Body of pancreas (tissue), 4 donors: ENCODE measurements around the gene CTNNA2.

Experiments used
- POLR2A ChIP-seq, 3 donors: fragments of 450-650 bp; IDR thresholded peaks; one replicate each; pipeline ENCODE4 v1.6.1; 2016; ENCODE audit warnings: antibody characterized with exemption in 3 of 3, mild to moderate bottlenecking in 2 of 3
- TF ChIP-seq, protein P1 (sequence below), 7 experiments: fragments of 450-650 bp in 4 of 7; fragments of 200-600 bp in 3 of 7; sonication (generic) in 3 of 7; IDR thresholded peaks; one replicate each; pipeline ENCODE4 v1.5.1; 2016 to 2019; ENCODE audit warnings: antibody characterized with exemption in 7 of 7

GRCh38 chr2:79796641-79797040 is 283.8 kb downstream of the CTNNA2 start:
- TF ChIP-seq, protein P1, sequence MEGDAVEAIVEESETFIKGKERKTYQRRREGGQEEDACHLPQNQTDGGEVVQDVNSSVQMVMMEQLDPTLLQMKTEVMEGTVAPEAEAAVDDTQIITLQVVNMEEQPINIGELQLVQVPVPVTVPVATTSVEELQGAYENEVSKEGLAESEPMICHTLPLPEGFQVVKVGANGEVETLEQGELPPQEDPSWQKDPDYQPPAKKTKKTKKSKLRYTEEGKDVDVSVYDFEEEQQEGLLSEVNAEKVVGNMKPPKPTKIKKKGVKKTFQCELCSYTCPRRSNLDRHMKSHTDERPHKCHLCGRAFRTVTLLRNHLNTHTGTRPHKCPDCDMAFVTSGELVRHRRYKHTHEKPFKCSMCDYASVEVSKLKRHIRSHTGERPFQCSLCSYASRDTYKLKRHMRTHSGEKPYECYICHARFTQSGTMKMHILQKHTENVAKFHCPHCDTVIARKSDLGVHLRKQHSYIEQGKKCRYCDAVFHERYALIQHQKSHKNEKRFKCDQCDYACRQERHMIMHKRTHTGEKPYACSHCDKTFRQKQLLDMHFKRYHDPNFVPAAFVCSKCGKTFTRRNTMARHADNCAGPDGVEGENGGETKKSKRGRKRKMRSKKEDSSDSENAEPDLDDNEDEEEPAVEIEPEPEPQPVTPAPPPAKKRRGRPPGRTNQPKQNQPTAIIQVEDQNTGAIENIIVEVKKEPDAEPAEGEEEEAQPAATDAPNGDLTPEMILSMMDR (IDR thresholded peaks at IDR 0.05), result no peak
- no peak for TF ChIP-seq POLR2A (IDR thresholded peaks at IDR 0.05)
